Measurements from ENCODE around the gene TXNRD3.

Gene TXNRD3

DNA sequence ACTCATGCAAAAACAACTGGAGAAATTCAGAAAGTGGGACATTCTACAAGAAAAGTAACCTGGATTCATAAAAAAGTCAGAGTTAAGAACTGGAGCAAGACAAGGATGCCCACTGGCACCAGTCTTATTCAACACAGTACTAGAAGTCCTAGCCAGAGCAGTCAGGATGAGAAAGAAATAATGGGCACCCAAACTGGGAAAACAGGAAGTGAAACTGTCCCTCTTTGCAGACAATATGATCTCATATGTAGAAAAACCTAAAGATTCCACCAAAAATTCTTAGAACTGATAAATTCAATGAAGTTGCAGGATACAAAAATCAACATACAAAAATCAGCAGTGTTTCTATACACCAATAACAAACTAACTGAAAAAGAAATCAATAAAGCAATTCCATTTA is 37.4 kb downstream of the TXNRD3 start:
- Histone ChIP-seq H3K18ac (ENCODE audit: low read length) (no peak overlapping the region), H2BK120ac (ENCODE audit: low read depth, low read length) (no peak overlapping the region), H3K56ac (ENCODE audit: low read length) (no peak overlapping the region), H2AK5ac (ENCODE audit: low read length) (no peak overlapping the region), H4K5ac (ENCODE audit: low read length) (no peak overlapping the region), H3K79me2 (ENCODE audit: control insufficient read depth, insufficient read depth, low read length) (no peaks in the 10 kb centered on the region), H2BK5ac (ENCODE audit: low read length) (no peak overlapping the region), H3K4ac (ENCODE audit: low read depth, low read length) (no peak overlapping the region), H3K4me2 (ENCODE audit: low read length) (no peak overlapping the region), H2BK15ac (replicated peaks; ENCODE audit: low read depth) (no peak overlapping the region), H3K36me3 (ENCODE audit: control insufficient read depth, insufficient read depth, low read length) (no peaks in the 10 kb centered on the region), H4K8ac (ENCODE audit: low read depth, low read length) (no peak overlapping the region), H3K27me3 (ENCODE audit: insufficient read depth, low read length, poor library complexity) (no peaks in the 10 kb centered on the region), H3K27ac (ENCODE audit: low read depth, low read length) (no peak overlapping the region), H3K23ac (ENCODE audit: low read length) (no peak overlapping the region), H3K79me1 (ENCODE audit: low read length) (no peaks in the 10 kb centered on the region), H3K4me1 (ENCODE audit: control insufficient read depth, low read depth, low read length) (no peaks in the 10 kb centered on the region), H3K4me3 (ENCODE audit: low read length) (no peak overlapping the region), H3K9ac (ENCODE audit: low read length) (no peak overlapping the region)
- no peak for DNase-seq

- no peak overlapping the region for H3K9ac ChIP-seq (ENCODE audit: low read length)
- H3K4me1 ChIP-seq (ENCODE audit: control insufficient read depth, low read depth, low read length): no peaks in the 10 kb centered on the region
- H4K8ac ChIP-seq (ENCODE audit: low read depth, low read length): no peak overlapping the region
- H3K4ac ChIP-seq (ENCODE audit: low read depth, low read length): no peak overlapping the region
- H2BK5ac ChIP-seq (ENCODE audit: low read length): no peak overlapping the region
- H4K5ac ChIP-seq (ENCODE audit: low read length): no peak overlapping the region
- H3K23ac ChIP-seq (ENCODE audit: low read length): no peak overlapping the region
- no peak overlapping the region for H3K4me2 ChIP-seq (ENCODE audit: low read length)
- DNase-seq: no peak
- H3K27ac ChIP-seq (ENCODE audit: low read depth, low read length): no peak overlapping the region
- H2AK5ac ChIP-seq (ENCODE audit: low read length): no peak overlapping the region
- H3K79me1 ChIP-seq (ENCODE audit: low read length): no peaks in the 10 kb centered on the region
- H2BK15ac ChIP-seq (replicated peaks; ENCODE audit: low read depth): no peak overlapping the region
- no CpG with 5 or more reads among the region's 2 CpGs for WGBS (ENCODE audit: extremely low coverage, insufficient coverage, low lambda C conversion rate)
- no peak overlapping the region for H3K4me3 ChIP-seq (ENCODE audit: low read length)
- no peak overlapping the region for H2BK120ac ChIP-seq (ENCODE audit: low read depth, low read length)
- no peak overlapping the region for H3K56ac ChIP-seq (ENCODE audit: low read length)
- H3K18ac ChIP-seq (ENCODE audit: low read length): no peak overlapping the region
- no peaks in the 10 kb centered on the region for H3K36me3 ChIP-seq (ENCODE audit: control insufficient read depth, insufficient read depth, low read length)
- no peaks in the 10 kb centered on the region for H3K27me3 ChIP-seq (ENCODE audit: insufficient read depth, low read length, poor library complexity)
- H3K79me2 ChIP-seq (ENCODE audit: control insufficient read depth, insufficient read depth, low read length): no peaks in the 10 kb centered on the region
These were observed 38.0 kb downstream of the TXNRD3 start for GRCh38 chr3:126616931-126617330.

- no peak overlapping the region for H3K27ac ChIP-seq (ENCODE audit: low read depth, low read length)
These were observed 41.3 kb downstream of the TXNRD3 start for GRCh38 chr3:126613479-126614188.

GRCh38 chr3:126612479-126613205 is 42.3 kb downstream of the TXNRD3 start:
- DNase-seq: no peak
- H3K56ac ChIP-seq (ENCODE audit: low read length): no peak overlapping the region
- no CpG with 5 or more reads among the region's 4 CpGs for WGBS (ENCODE audit: extremely low coverage, insufficient coverage, low lambda C conversion rate)
- H3K36me3 ChIP-seq (ENCODE audit: control insufficient read depth, insufficient read depth, low read length): no peaks in the 10 kb centered on the region
- H3K4me2 ChIP-seq (ENCODE audit: low read length): no peak overlapping the region
- H3K27ac ChIP-seq (ENCODE audit: low read depth, low read length): no peak overlapping the region
- H2BK5ac ChIP-seq (ENCODE audit: low read length): no peak overlapping the region
- no peak overlapping the region for H3K18ac ChIP-seq (ENCODE audit: low read length)
- no peak overlapping the region for H2AK5ac ChIP-seq (ENCODE audit: low read length)
- no peak overlapping the region for H3K4me3 ChIP-seq (ENCODE audit: low read length)
- no peak overlapping the region for H2BK120ac ChIP-seq (ENCODE audit: low read depth, low read length)
- no peaks in the 10 kb centered on the region for H3K27me3 ChIP-seq (ENCODE audit: insufficient read depth, low read length, poor library complexity)
- no peaks in the 10 kb centered on the region for H3K79me1 ChIP-seq (ENCODE audit: low read length)
- H3K79me2 ChIP-seq (ENCODE audit: control insufficient read depth, insufficient read depth, low read length): no peaks in the 10 kb centered on the region
- H3K4ac ChIP-seq (ENCODE audit: low read depth, low read length): no peak overlapping the region
- H3K9ac ChIP-seq (ENCODE audit: low read length): no peak overlapping the region
- no peak overlapping the region for H2BK15ac ChIP-seq (replicated peaks; ENCODE audit: low read depth)
- no peaks in the 10 kb centered on the region for H3K4me1 ChIP-seq (ENCODE audit: control insufficient read depth, low read depth, low read length)
- H4K8ac ChIP-seq (ENCODE audit: low read depth, low read length): no peak overlapping the region
- no peak overlapping the region for H3K23ac ChIP-seq (ENCODE audit: low read length)
- no peak overlapping the region for H4K5ac ChIP-seq (ENCODE audit: low read length)

More at GRCh38 chr3:126613479-126614188, 41.3 kb downstream of the TXNRD3 start:
- Histone ChIP-seq H4K5ac (ENCODE audit: low read length) (no peak overlapping the region), H3K4me2 (ENCODE audit: low read length) (no peak overlapping the region), H3K79me2 (ENCODE audit: control insufficient read depth, insufficient read depth, low read length) (no peaks in the 10 kb centered on the region), H2BK120ac (ENCODE audit: low read depth, low read length) (no peak overlapping the region), H2BK15ac (replicated peaks; ENCODE audit: low read depth) (no peak overlapping the region), H3K4me3 (ENCODE audit: low read length) (no peak overlapping the region), H3K23ac (ENCODE audit: low read length) (no peak overlapping the region), H3K4ac (ENCODE audit: low read depth, low read length) (no peak overlapping the region), H3K4me1 (ENCODE audit: control insufficient read depth, low read depth, low read length) (no peaks in the 10 kb centered on the region), H3K56ac (ENCODE audit: low read length) (no peak overlapping the region), H3K36me3 (ENCODE audit: control insufficient read depth, insufficient read depth, low read length) (no peaks in the 10 kb centered on the region), H3K79me1 (ENCODE audit: low read length) (no peaks in the 10 kb centered on the region), H2AK5ac (ENCODE audit: low read length) (no peak overlapping the region), H2BK5ac (ENCODE audit: low read length) (no peak overlapping the region), H3K9ac (ENCODE audit: low read length) (no peak overlapping the region), H3K18ac (ENCODE audit: low read length) (no peak overlapping the region), H4K8ac (ENCODE audit: low read depth, low read length) (no peak overlapping the region), H3K27me3 (ENCODE audit: insufficient read depth, low read length, poor library complexity) (no peaks in the 10 kb centered on the region)
- no peak for DNase-seq
- no CpG with 5 or more reads among the region's 2 CpGs for WGBS (ENCODE audit: extremely low coverage, insufficient coverage, low lambda C conversion rate)

DNA sequence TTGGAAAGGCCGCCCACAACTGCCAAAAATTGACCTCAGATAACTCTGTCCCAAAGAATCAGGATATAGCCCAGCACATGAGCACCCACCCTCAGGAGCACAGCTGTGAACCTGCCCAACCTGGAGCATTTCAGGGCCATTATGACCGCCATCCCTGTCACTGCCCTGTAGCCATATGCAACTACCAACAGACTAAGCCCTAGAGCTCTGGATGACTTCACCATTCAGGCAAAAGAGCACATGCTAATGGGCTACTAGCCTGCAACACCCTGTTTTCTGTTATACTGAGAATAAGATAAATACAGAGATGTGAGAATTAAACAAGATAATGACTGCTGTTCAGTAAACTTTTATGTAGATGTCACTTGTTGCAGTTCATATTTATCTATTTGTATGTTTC is 45.0 kb downstream of the TXNRD3 start:
- H2BK15ac ChIP-seq (replicated peaks; ENCODE audit: low read depth): no peak overlapping the region
- H3K18ac ChIP-seq (ENCODE audit: low read length): no peak overlapping the region
- no peak overlapping the region for H3K27ac ChIP-seq (ENCODE audit: low read depth, low read length)
- WGBS (ENCODE audit: extremely low coverage, insufficient coverage, low lambda C conversion rate): no CpG with 5 or more reads among the region's 2 CpGs
- no peak overlapping the region for H3K4me3 ChIP-seq (ENCODE audit: low read length)
- no peaks in the 10 kb centered on the region for H3K27me3 ChIP-seq (ENCODE audit: insufficient read depth, low read length, poor library complexity)
- no peak overlapping the region for H3K23ac ChIP-seq (ENCODE audit: low read length)
- H2AK5ac ChIP-seq (ENCODE audit: low read length): no peak overlapping the region
- no peak overlapping the region for H3K4ac ChIP-seq (ENCODE audit: low read depth, low read length)
- H3K4me1 ChIP-seq (ENCODE audit: control insufficient read depth, low read depth, low read length): no peaks in the 10 kb centered on the region
- no peaks in the 10 kb centered on the region for H3K79me2 ChIP-seq (ENCODE audit: control insufficient read depth, insufficient read depth, low read length)
- H2BK120ac ChIP-seq (ENCODE audit: low read depth, low read length): no peak overlapping the region
- H3K79me1 ChIP-seq (ENCODE audit: low read length): no peaks in the 10 kb centered on the region
- no peak overlapping the region for H2BK5ac ChIP-seq (ENCODE audit: low read length)
- no peak overlapping the region for H3K56ac ChIP-seq (ENCODE audit: low read length)
- H3K4me2 ChIP-seq (ENCODE audit: low read length): no peak overlapping the region
- no peaks in the 10 kb centered on the region for H3K36me3 ChIP-seq (ENCODE audit: control insufficient read depth, insufficient read depth, low read length)
- H3K9ac ChIP-seq (ENCODE audit: low read length): no peak overlapping the region
- no peak overlapping the region for H4K8ac ChIP-seq (ENCODE audit: low read depth, low read length)
- DNase-seq: no peak
- no peak overlapping the region for H4K5ac ChIP-seq (ENCODE audit: low read length)

Measured in mesendoderm (in vitro differentiated cells).